Gastroesophageal sphincter (tissue), 4 donors: ENCODE measurements around the gene BID. TPM values are rescaled to one million over a fixed set of nuclear protein-coding genes. Genes with fewer than 3 reads are reported as not detected.

Experiments used
- ATAC-seq: fragments of 150-250 bp; one replicate; pipeline ENCODE4 v1.9.1; 2016; ENCODE audit warnings: mild to moderate bottlenecking, moderate library complexity
- H3K27ac ChIP-seq, 4 donors: fragments of 200-600 bp; sonication (generic) in 3 of 4; 1 replicate in 3 of 4; 2 replicates in 1 of 4; pipeline ENCODE4 v1.5.1; 2016 to 2019
- H3K27me3 ChIP-seq: fragments of 200-600 bp; sonication (generic); one replicate; pipeline ENCODE4 v1.5.1; 2019
- H3K36me3 ChIP-seq, 2 donors: fragments of 200-600 bp; sonication (generic); one replicate each; pipeline ENCODE4 v1.5.1; 2019; ENCODE audit warnings: control low read depth in 1 of 2
- H3K4me1 ChIP-seq, 3 donors: fragments of 200-600 bp; sonication (generic); 1 replicate in 2 of 3; 2 replicates in 1 of 3; pipeline ENCODE4 v1.5.1; 2016 to 2019; ENCODE audit warnings: control low read depth in 2 of 3
- H3K4me3 ChIP-seq, 2 donors: fragments of 200-600 bp; sonication (generic); one replicate each; pipeline ENCODE4 v1.5.1; 2019; ENCODE audit warnings: mild to moderate bottlenecking in 1 of 2, moderate library complexity in 1 of 2
- H3K9me3 ChIP-seq, 3 donors: fragments of 200-600 bp; sonication (generic); one replicate each; pipeline ENCODE4 v1.5.1; 2017 to 2019; ENCODE audit warnings: control low read depth in 2 of 3
- CTCF ChIP-seq, 4 experiments: fragments of 200-600 bp in 2 of 4; fragments of 450-650 bp in 2 of 4; sonication (generic) in 1 of 4; IDR thresholded peaks; one replicate each; pipeline ENCODE4 v1.5.1; 2017 to 2019; ENCODE audit warnings: antibody characterized with exemption in 4 of 4, mild to moderate bottlenecking in 2 of 4, moderate library complexity in 2 of 4
- EP300 ChIP-seq: sonication (generic); formaldehyde crosslinking; IDR thresholded peaks from one replicate; pipeline ENCODE4 v1.6.1; 2017; ENCODE audit warnings: antibody characterized with exemption, mild to moderate bottlenecking
- POLR2A ChIP-seq, 2 donors: fragments of 450-650 bp; IDR thresholded peaks; one replicate each; pipeline ENCODE4 v1.6.1; 2017; ENCODE audit warnings: antibody characterized with exemption in 2 of 2, mild to moderate bottlenecking in 2 of 2, moderate library complexity in 1 of 2
- POLR2AphosphoS5 ChIP-seq: sonication (generic); formaldehyde crosslinking; IDR thresholded peaks from one replicate; pipeline ENCODE4 v1.6.1; 2017; ENCODE audit warnings: antibody characterized with exemption
- WGBS, 2 donors: methylation state at CpG; one replicate each; pipeline ENCODE4 v1.1.5; 2018; ENCODE audit warnings: low coverage in 1 of 2; 5-methylcytosine and 5-hydroxymethylcytosine counted together
- total RNA-seq, 4 donors: library from RNA; depleted of rRNA; stranded (reverse); fragments of >200 nt; gene quantifications; one replicate each; pipeline ENCODE4 v1.1.0, GENCODE V29; 2016

Gene BID
- total RNA-seq, 4 donors from 2014 or later: 5.9 to 34.5 (median 21.4) TPM

- H3K9me3 ChIP-seq: no peaks in the 10 kb centered on the region
- ATAC-seq: no peak
- no peaks in the 10 kb centered on the region for H3K4me1 ChIP-seq
- no peaks in the 10 kb centered on the region for H3K36me3 ChIP-seq
- H3K27ac ChIP-seq: no peak overlapping the region
- 83 to 89% methylated on average over 3 to 14 of the region's 14 CpGs for WGBS, 2 donors
- H3K27me3 ChIP-seq: no peaks in the 10 kb centered on the region
- TF ChIP-seq EP300: no peak
- no peak overlapping the region for H3K4me3 ChIP-seq
These were observed 19.9 kb downstream of the BID start for GRCh38 chr22:17754233-17754925.

GRCh38 chr22:17753401-17753989 is 20.8 kb downstream of the BID start:
- H3K4me3 ChIP-seq: no peak overlapping the region
- no peak overlapping the region for H3K27ac ChIP-seq
- TF ChIP-seq POLR2A (IDR thresholded peaks at IDR 0.05) (no peak), CTCF (IDR thresholded peaks at IDR 0.05) (no peak), POLR2AphosphoS5 (no peak), EP300 (no peak)
- H3K9me3 ChIP-seq: no peaks in the 10 kb centered on the region
- H3K36me3 ChIP-seq: peaks cover 0 to 2% of the 10 kb centered on the region in 2 donors
- WGBS, 2 donors: no CpG with 5 or more reads among the region's 13 CpGs
- H3K4me1 ChIP-seq: no peaks in the 10 kb centered on the region
- no peak for ATAC-seq
- H3K27me3 ChIP-seq: no peaks in the 10 kb centered on the region

- H3K27ac ChIP-seq: no peak overlapping the region
- H3K4me3 ChIP-seq: no peak overlapping the region
- ATAC-seq: no peak
- H3K27me3 ChIP-seq: no peaks in the 10 kb centered on the region
- peaks cover 0 to 3% of the 10 kb centered on the region in 2 donors for H3K36me3 ChIP-seq
- H3K4me1 ChIP-seq: no peaks in the 10 kb centered on the region
- TF ChIP-seq POLR2A (IDR thresholded peaks at IDR 0.05): no peak
- no peak for TF ChIP-seq CTCF (IDR thresholded peaks at IDR 0.05)
- TF ChIP-seq POLR2AphosphoS5: no peak
- TF ChIP-seq EP300: no peak
- no peaks in the 10 kb centered on the region for H3K9me3 ChIP-seq
- WGBS, 2 donors: 94 to 100% methylated on average over 1 to 2 of the region's 6 CpGs
These were observed 22.7 kb downstream of the BID start for GRCh38 chr22:17751596-17751995.

DNA sequence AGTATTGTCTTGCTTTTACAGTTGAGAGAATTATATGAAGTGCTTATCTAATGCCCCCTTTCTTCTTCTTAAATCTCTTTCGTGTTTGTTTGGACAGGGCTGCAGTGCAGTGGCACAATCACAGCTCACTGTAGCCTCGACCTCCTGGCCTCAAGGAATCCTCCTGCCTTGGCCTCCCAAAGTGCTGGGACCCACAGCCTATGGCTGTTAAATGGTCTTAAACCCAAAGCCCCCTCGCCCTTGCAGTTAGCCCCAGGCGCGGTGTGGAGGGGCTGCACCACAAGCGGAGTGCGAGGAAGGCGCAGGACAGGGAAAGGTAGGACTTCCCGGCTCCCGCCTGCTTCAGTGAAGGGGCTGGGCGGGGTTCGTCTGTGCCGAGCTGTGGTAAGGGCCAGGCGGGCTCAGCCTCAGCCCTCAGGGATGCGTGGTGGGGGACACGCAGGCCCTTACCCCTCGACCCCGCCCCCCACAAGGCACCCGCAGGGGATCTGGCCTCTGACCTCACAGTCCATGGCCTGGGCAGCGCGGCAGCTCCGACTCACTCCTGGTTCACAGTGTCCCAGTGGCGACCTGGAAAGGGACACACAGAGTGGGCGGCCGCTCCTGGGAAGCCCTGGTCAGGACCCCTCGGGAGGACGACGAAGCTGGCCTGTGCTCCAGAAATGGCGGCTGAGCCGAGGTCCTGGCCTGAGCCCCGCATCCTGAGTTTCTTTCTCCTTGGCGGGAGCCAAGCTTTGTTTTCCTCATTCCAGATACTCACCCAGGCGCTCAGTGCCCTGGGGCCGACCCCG is 24.5 kb downstream of the BID start:
- TF ChIP-seq CTCF (IDR thresholded peaks at IDR 0.05) (no peak), POLR2AphosphoS5 (no peak), POLR2A (IDR thresholded peaks at IDR 0.05) (no peak), EP300 (no peak)
- no peak overlapping the region for H3K4me3 ChIP-seq
- 78 to 81% methylated on average over 4 to 5 of the region's 35 CpGs for WGBS, 2 donors
- H3K4me1 ChIP-seq: no peaks in the 10 kb centered on the region
- H3K27ac ChIP-seq: no peak overlapping the region
- no peaks in the 10 kb centered on the region for H3K27me3 ChIP-seq
- no peaks in the 10 kb centered on the region for H3K9me3 ChIP-seq
- no peak for ATAC-seq
- H3K36me3 ChIP-seq: peaks cover 0 to 3% of the 10 kb centered on the region in 2 donors

- Histone ChIP-seq H3K4me1 (no peaks in the 10 kb centered on the region), H3K36me3 (peaks cover 0 to 3% of the 10 kb centered on the region in 2 donors), H3K27me3 (no peaks in the 10 kb centered on the region), H3K9me3 (no peaks in the 10 kb centered on the region), H3K27ac (no peak overlapping the region), H3K4me3 (peak overlapping the region in 1 of 2 donors; percentile 31)
- 67 to 80% methylated on average over 9 to 14 of the region's 40 CpGs for WGBS, 2 donors
- TF ChIP-seq EP300: no peak
- peak in 2 of 4 experiments; percentile 37 to 61 for TF ChIP-seq CTCF (IDR thresholded peaks at IDR 0.05)
- peak; percentile 78 for ATAC-seq
These were observed 25.5 kb downstream of the BID start for GRCh38 chr22:17748555-17749353.
